ENCODE data around the gene GRWD1. TPM values are rescaled to one million over a fixed set of nuclear protein-coding genes. Genes with fewer than 3 reads are reported as not detected.

GRWD1 gene
- total RNA-seq (2014; rRNA removed): 66.9 and 70.5 TPM in 2 replicates
- 26.8 TPM for polyA plus RNA-seq (2012)

GRCh38 chr19:48445606-48446481, at the start of gene GRWD1:
TSS of gene GRWD1 (plus strand) at chr19:48445983. CDS start at chr19:48446006, 23 bp downstream.
- DNase-seq (ENCODE audit: low read depth): peak; percentile 95

- DNase-seq (ENCODE audit: low read depth): no peak
Measured at GRCh38 chr19:48396016-48396823, 49.6 kb upstream of the GRWD1 start.

GRCh38 chr19:48396824-48397176, 49.0 kb upstream of the GRWD1 start:
- DNase-seq (ENCODE audit: low read depth): no peak

GRCh38 chr19:48397263-48398101, 48.3 kb upstream of the GRWD1 start:
- no peak for DNase-seq (ENCODE audit: low read depth)

GRCh38 chr19:48398102-48398374, 47.7 kb upstream of the GRWD1 start:
- DNase-seq (ENCODE audit: low read depth): no peak

- DNase-seq (ENCODE audit: low read depth): no peak
Measured at GRCh38 chr19:48398375-48399235, 47.2 kb upstream of the GRWD1 start.

- DNase-seq (ENCODE audit: low read depth): peak; percentile 59
Measured at GRCh38 chr19:48400018-48400742, 45.6 kb upstream of the GRWD1 start.

GRCh38 chr19:48401287-48401686, 44.5 kb upstream of the GRWD1 start:
- DNase-seq (ENCODE audit: low read depth): no peak

GRCh38 chr19:48403606-48404005, 42.2 kb upstream of the GRWD1 start:
- peak; percentile 60 for DNase-seq (ENCODE audit: low read depth)

GRCh38 chr19:48405010-48405659, 40.6 kb upstream of the GRWD1 start:
- DNase-seq (ENCODE audit: low read depth): no peak

GRCh38 chr19:48405850-48406249, 39.9 kb upstream of the GRWD1 start:
- peak; percentile 17 for DNase-seq (ENCODE audit: low read depth)

- peak; percentile 27 for DNase-seq (ENCODE audit: low read depth)
Measured at GRCh38 chr19:48413879-48414587, 31.8 kb upstream of the GRWD1 start.

- DNase-seq (ENCODE audit: low read depth): peak; percentile 60
Measured at GRCh38 chr19:48415395-48415794, 30.4 kb upstream of the GRWD1 start.

GRCh38 chr19:48415806-48416221, 30.0 kb upstream of the GRWD1 start:
- DNase-seq (ENCODE audit: low read depth): no peak

- no peak for DNase-seq (ENCODE audit: low read depth)
Measured at GRCh38 chr19:48417421-48417820, 28.4 kb upstream of the GRWD1 start.

- DNase-seq (ENCODE audit: low read depth): peak; percentile 32
Measured at GRCh38 chr19:48418317-48419064, 27.3 kb upstream of the GRWD1 start.

GRCh38 chr19:48419158-48419920, 26.4 kb upstream of the GRWD1 start:
- DNase-seq (ENCODE audit: low read depth): peak; percentile 22
